ENCODE measurements around the gene FAM131C.
A peak's percentile ranks its signal among the peaks of the same experiment; 100 is the strongest.

DNA sequence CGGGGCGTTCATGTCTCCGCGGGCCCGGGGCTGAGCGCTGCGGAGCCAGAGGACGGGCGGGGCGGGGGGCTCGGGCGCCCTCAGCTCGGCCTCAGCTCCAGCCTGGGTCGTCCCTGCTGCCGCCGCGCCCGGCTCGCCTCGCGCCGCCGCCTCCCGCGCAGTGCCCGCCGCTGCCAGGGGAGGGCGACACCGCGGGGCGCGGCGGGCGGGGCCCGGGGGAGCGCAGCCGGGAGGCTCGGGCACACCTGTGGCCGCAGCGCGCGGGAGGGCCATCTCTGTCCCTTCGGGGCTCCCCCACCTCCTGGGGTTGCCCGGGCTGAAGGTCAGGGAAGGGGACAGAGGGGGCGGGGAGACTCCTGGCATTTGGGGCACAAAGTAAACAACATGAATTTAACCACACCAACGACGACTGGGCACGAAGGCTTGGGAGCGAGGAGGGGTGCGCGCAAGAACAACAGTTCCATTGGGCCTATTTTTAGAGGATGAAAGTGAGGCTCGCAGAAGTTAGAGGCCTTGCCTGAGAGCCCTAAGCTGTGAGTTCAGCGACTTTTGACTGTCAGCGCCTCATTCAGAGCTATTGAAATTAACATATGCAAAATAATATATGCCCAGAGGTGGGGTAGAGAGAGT is at the start of gene FAM131C:
- TF ChIP-seq, protein P1, sequence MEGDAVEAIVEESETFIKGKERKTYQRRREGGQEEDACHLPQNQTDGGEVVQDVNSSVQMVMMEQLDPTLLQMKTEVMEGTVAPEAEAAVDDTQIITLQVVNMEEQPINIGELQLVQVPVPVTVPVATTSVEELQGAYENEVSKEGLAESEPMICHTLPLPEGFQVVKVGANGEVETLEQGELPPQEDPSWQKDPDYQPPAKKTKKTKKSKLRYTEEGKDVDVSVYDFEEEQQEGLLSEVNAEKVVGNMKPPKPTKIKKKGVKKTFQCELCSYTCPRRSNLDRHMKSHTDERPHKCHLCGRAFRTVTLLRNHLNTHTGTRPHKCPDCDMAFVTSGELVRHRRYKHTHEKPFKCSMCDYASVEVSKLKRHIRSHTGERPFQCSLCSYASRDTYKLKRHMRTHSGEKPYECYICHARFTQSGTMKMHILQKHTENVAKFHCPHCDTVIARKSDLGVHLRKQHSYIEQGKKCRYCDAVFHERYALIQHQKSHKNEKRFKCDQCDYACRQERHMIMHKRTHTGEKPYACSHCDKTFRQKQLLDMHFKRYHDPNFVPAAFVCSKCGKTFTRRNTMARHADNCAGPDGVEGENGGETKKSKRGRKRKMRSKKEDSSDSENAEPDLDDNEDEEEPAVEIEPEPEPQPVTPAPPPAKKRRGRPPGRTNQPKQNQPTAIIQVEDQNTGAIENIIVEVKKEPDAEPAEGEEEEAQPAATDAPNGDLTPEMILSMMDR (IDR thresholded peaks at IDR 0.05): peak in 3 of 4 donors; percentile 18 to 70 (median 53)
- no peak for TF ChIP-seq POLR2A (IDR thresholded peaks at IDR 0.05)
